ENCODE results near the gene RTEL1. TPM values are rescaled to one million over a fixed set of nuclear protein-coding genes. Genes with fewer than 3 reads are reported as not detected.

Gene RTEL1
- total and polyA plus RNA-seq, 10 donors, result 7.3 to 49.8 (median 40.2) TPM

DNA sequence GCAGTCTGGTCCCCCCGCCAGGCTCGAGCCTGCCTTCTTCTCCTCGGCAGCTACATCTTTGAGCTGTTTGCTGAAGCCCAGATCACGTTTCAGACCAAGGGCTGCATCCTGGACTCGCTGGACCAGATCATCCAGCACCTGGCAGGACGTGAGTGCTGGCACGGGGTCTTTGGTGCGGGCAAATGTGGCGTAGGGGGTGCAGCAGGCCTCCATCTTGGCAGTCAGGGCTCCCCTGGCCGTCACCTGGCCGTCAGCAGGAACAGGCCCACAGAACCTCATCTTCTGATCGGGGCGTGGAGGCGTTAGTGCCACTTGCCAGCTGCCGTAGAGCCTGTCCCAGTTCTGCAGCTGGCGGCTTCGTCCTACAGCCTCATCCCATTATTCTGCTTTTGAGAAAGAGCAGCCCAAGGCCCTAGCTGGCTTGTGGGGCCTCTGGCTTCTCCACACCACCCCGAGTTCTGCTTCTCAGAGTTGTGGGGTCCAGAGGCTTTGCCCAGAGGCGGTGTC is 21.7 kb downstream of the RTEL1 start:
- no peaks in the 10 kb centered on the region for H3K9me3 ChIP-seq
- WGBS, 5 donors, result 91 to 98% (median 96%) methylated on average over 19 of the region's 19 CpGs
- DNase-seq, result no peak
- TF ChIP-seq POLR2AphosphoS5 (IDR thresholded peaks at IDR 0.05) (no peak), POLR2A (IDR thresholded peaks at IDR 0.05) (no peak)
- TF ChIP-seq, protein P1, sequence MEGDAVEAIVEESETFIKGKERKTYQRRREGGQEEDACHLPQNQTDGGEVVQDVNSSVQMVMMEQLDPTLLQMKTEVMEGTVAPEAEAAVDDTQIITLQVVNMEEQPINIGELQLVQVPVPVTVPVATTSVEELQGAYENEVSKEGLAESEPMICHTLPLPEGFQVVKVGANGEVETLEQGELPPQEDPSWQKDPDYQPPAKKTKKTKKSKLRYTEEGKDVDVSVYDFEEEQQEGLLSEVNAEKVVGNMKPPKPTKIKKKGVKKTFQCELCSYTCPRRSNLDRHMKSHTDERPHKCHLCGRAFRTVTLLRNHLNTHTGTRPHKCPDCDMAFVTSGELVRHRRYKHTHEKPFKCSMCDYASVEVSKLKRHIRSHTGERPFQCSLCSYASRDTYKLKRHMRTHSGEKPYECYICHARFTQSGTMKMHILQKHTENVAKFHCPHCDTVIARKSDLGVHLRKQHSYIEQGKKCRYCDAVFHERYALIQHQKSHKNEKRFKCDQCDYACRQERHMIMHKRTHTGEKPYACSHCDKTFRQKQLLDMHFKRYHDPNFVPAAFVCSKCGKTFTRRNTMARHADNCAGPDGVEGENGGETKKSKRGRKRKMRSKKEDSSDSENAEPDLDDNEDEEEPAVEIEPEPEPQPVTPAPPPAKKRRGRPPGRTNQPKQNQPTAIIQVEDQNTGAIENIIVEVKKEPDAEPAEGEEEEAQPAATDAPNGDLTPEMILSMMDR (IDR thresholded peaks at IDR 0.05 in 8 of 11, conservative IDR thresholded peaks at IDR 0.05 in 3 of 11), result no peak
- peaks cover 6 to 29% (median 15%) of the 10 kb centered on the region in 6 donors for H3K4me1 ChIP-seq
- H3K27ac ChIP-seq, result peak overlapping the region in 1 of 8 donors; percentile 90
- no peaks in the 10 kb centered on the region for H3K27me3 ChIP-seq (replicated peaks in 1 of 7)
- H3K4me3 ChIP-seq, result no peak overlapping the region
- H3K36me3 ChIP-seq, result peaks cover 0 to 64% (median 16%) of the 10 kb centered on the region in 6 donors
- intact Hi-C loops (cut with DNase I; ENCODE audit: low total_unique reads), result no loop called here

DNA sequence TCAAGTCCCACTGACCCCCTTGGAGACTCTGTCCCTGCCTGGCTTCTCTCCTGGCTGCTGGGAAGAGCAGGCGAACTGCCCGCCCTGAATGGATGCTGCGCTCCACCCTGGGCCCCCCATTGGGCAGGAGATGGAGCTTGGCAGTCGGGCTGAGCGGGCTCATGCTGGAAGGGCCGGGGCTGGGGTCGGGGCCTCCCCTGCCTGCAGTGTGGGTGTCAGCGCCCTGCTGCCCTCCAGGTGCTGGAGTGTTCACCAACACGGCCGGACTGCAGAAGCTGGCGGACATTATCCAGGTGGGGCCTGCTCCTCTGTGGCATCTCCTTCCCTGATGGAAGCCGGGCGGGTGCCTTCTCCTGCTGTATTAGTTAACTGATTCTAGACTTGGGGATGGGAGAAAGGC is 22.3 kb downstream of the RTEL1 start:
- 95 to 100% (median 97%) methylated on average over 2 to 13 of the region's 13 CpGs for WGBS, 5 donors
- Histone ChIP-seq H3K9me3 (no peaks in the 10 kb centered on the region), H3K4me1 (peaks cover 9 to 34% (median 21%) of the 10 kb centered on the region in 6 donors), H3K27ac (peak overlapping the region in 1 of 8 donors; percentile 90), H3K27me3 (replicated peaks in 1 of 7) (no peaks in the 10 kb centered on the region), H3K4me3 (no peak overlapping the region), H3K36me3 (peaks cover 0 to 58% (median 14%) of the 10 kb centered on the region in 6 donors)
- intact Hi-C loops (cut with DNase I; ENCODE audit: low total_unique reads), result no loop called here
- no peak for TF ChIP-seq POLR2A (IDR thresholded peaks at IDR 0.05)
- no peak for TF ChIP-seq POLR2AphosphoS5 (IDR thresholded peaks at IDR 0.05)
- TF ChIP-seq, protein P1 (IDR thresholded peaks at IDR 0.05 in 8 of 11, conservative IDR thresholded peaks at IDR 0.05 in 3 of 11), result no peak
- DNase-seq, result no peak

DNA sequence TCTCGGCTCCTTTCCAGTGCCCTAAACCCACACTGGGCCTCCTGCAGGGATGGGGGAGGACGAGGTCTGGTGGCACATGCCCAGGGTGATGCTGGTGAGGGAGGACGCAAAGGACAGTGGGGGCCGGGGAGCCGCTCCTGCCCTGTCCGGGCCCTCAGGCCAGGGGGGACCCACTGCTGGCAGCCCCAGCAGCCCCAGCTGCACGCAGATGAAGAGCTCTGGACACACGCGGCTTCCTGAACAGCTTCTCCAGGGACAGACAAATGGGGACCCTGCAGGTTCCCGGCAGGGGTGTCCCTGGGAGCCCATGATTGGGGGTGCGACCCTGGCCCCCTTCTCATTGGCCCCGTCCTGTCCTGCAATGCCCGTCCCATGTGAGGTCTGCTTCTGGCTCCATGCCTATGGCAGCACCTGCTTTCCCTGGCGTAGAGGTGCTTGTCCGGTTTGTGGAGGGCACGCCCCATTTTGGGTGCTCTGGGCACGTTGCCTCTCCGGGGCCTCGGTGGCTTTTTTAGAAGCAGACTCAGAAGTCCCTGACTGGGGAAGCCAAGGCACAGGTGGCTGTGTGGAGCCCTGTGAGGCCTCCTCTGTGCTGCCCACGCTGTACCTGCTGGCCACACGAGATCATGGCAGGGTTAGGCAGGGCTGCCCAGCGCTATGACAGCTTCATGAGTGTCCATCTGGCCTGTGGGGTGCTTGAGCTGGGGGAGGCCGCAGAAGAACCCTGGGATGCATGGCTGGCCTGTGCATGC is 22.9 kb downstream of the RTEL1 start:
- peaks cover 0 to 52% (median 11%) of the 10 kb centered on the region in 6 donors for H3K36me3 ChIP-seq
- DNase-seq, result no peak

More for the DNA sequence above, 22.9 kb downstream of the RTEL1 start:
- WGBS, 5 donors, result 88 to 96% (median 95%) methylated on average over 12 to 23 of the region's 23 CpGs
- TF ChIP-seq, protein P1 (IDR thresholded peaks at IDR 0.05 in 8 of 11, conservative IDR thresholded peaks at IDR 0.05 in 3 of 11), result no peak
- TF ChIP-seq POLR2AphosphoS5 (IDR thresholded peaks at IDR 0.05), result no peak
- TF ChIP-seq POLR2A (IDR thresholded peaks at IDR 0.05), result no peak
- H3K27me3 ChIP-seq (replicated peaks in 1 of 7), result no peaks in the 10 kb centered on the region
- intact Hi-C loops (cut with DNase I; ENCODE audit: low total_unique reads), result no loop called here
- H3K27ac ChIP-seq, result peak overlapping the region in 7 of 8 donors; percentile 69 to 90 (median 79)
- H3K9me3 ChIP-seq, result no peaks in the 10 kb centered on the region
- no peak overlapping the region for H3K4me3 ChIP-seq
- H3K4me1 ChIP-seq, result peaks cover 9 to 40% (median 27%) of the 10 kb centered on the region in 6 donors
